Neutrophil (primary cell): ENCODE data around the gene MAPK1.

Experiments used
- H3K27ac ChIP-seq: fragments of 200-600 bp; sonication (generic); 2 replicates; pipeline ENCODE4 v1.5.1; 2016; ENCODE audit warnings: mild to moderate bottlenecking, moderate library complexity
- H3K27me3 ChIP-seq: fragments of 200-600 bp; sonication (generic); 2 replicates; pipeline ENCODE4 v1.6.0; 2016; ENCODE audit warnings: mild to moderate bottlenecking
- H3K36me3 ChIP-seq: fragments of 200-600 bp; sonication (generic); 2 replicates; pipeline ENCODE4 v1.5.1; 2017
- H3K4me1 ChIP-seq, 2 experiments: fragments of 200-600 bp in 1 of 2; sonication (generic) in 1 of 2; 1 replicate in 1 of 2; 2 replicates in 1 of 2; pipeline versions ENCODE4 v1.5.1 to v1.6.1; 2013 to 2016; ENCODE audit warnings: low read depth in 1 of 2, low read length in 1 of 2, mild to moderate bottlenecking in 1 of 2, moderate library complexity in 1 of 2; ENCODE audit not compliant: control insufficient read depth in 1 of 2, insufficient read depth in 1 of 2
- H3K4me3 ChIP-seq, 2 experiments: fragments of 200-600 bp in 1 of 2; sonication (generic) in 1 of 2; 1 replicate in 1 of 2; 2 replicates in 1 of 2; pipeline ENCODE4 v1.5.1; 2013 to 2016; ENCODE audit warnings: low read depth in 1 of 2, low read length in 1 of 2, mild to moderate bottlenecking in 1 of 2, moderate library complexity in 1 of 2
- H3K9me3 ChIP-seq: fragments of 200-600 bp; sonication (generic); 2 replicates; pipeline ENCODE4 v1.5.1; 2016
- CTCF ChIP-seq: fragments of 200-600 bp; sonication (generic); IDR thresholded peaks from 2 replicates; pipeline ENCODE4 v1.5.1; 2016; ENCODE audit warnings: antibody characterized with exemption

The MAPK1 gene

GRCh38 chr22:21713428-21714058 lies 153.9 kb downstream of the MAPK1 start:
- no peak for TF ChIP-seq CTCF
- Histone ChIP-seq H3K4me1 (peaks cover 0 to 4% of the 10 kb centered on the region in 2 experiments), H3K4me3 (no peak overlapping the region), H3K27me3 (no peaks in the 10 kb centered on the region), H3K9me3 (no peaks in the 10 kb centered on the region), H3K27ac (no peak overlapping the region), H3K36me3 (peaks cover 11% of the 10 kb centered on the region)

- Histone ChIP-seq H3K4me3 (no peak overlapping the region), H3K9me3 (no peaks in the 10 kb centered on the region), H3K27ac (no peak overlapping the region), H3K4me1 (peaks cover 0 to 4% of the 10 kb centered on the region in 2 experiments), H3K27me3 (no peaks in the 10 kb centered on the region), H3K36me3 (peaks cover 11% of the 10 kb centered on the region)
- TF ChIP-seq CTCF, result peak; percentile 45
These were observed 154.6 kb downstream of the MAPK1 start for GRCh38 chr22:21712751-21713427.

- no peak for TF ChIP-seq CTCF
- Histone ChIP-seq H3K4me1 (no peaks in the 10 kb centered on the region), H3K36me3 (peaks cover 11% of the 10 kb centered on the region), H3K27ac (no peak overlapping the region), H3K9me3 (no peaks in the 10 kb centered on the region), H3K4me3 (no peak overlapping the region), H3K27me3 (no peaks in the 10 kb centered on the region)
These were observed 155.6 kb downstream of the MAPK1 start for GRCh38 chr22:21711851-21712250.

GRCh38 chr22:21710156-21710555 lies 157.3 kb downstream of the MAPK1 start:
- H3K27me3 ChIP-seq, result no peaks in the 10 kb centered on the region
- H3K27ac ChIP-seq, result no peak overlapping the region
- H3K9me3 ChIP-seq, result no peaks in the 10 kb centered on the region
- H3K4me3 ChIP-seq, result no peak overlapping the region
- H3K36me3 ChIP-seq, result peaks cover 11% of the 10 kb centered on the region
- H3K4me1 ChIP-seq, result no peaks in the 10 kb centered on the region
- no peak for TF ChIP-seq CTCF

GRCh38 chr22:21709688-21710087 lies 157.8 kb downstream of the MAPK1 start:
- no peak overlapping the region for H3K27ac ChIP-seq
- no peak overlapping the region for H3K4me3 ChIP-seq
- no peaks in the 10 kb centered on the region for H3K9me3 ChIP-seq
- H3K36me3 ChIP-seq, result peaks cover 11% of the 10 kb centered on the region
- no peaks in the 10 kb centered on the region for H3K4me1 ChIP-seq
- no peak for TF ChIP-seq CTCF
- no peaks in the 10 kb centered on the region for H3K27me3 ChIP-seq
